Erythroblast (primary cell): ENCODE measurements around the gene RB1.

Experiments used
- DNase-seq, 2 experiments: peaks; one replicate each; lab custom pipeline; 2025; lab: John Stamatoyannopoulos, UW
- GATA1 ChIP-seq: IDR thresholded peaks from 2 replicates; pipeline ENCODE4 v1.6.1; 2011; ENCODE audit warnings: low read depth, mild to moderate bottlenecking, control low read depth, low read length, moderate library complexity
- POLR2A ChIP-seq: IDR thresholded peaks from 2 replicates; pipeline ENCODE4 v1.6.1; 2011; ENCODE audit warnings: mild to moderate bottlenecking, low read length

Gene RB1

DNA sequence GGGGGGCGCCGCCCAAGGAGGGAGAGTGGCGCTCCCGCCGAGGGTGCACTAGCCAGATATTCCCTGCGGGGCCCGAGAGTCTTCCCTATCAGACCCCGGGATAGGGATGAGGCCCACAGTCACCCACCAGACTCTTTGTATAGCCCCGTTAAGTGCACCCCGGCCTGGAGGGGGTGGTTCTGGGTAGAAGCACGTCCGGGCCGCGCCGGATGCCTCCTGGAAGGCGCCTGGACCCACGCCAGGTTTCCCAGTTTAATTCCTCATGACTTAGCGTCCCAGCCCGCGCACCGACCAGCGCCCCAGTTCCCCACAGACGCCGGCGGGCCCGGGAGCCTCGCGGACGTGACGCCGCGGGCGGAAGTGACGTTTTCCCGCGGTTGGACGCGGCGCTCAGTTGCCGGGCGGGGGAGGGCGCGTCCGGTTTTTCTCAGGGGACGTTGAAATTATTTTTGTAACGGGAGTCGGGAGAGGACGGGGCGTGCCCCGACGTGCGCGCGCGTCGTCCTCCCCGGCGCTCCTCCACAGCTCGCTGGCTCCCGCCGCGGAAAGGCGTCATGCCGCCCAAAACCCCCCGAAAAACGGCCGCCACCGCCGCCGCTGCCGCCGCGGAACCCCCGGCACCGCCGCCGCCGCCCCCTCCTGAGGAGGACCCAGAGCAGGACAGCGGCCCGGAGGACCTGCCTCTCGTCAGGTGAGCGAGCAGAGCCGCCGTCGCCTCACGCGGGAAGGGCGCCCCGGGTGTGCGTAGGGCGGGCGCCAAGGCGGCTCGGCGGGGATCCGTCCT is at the start of gene RB1:
TSS of gene RB1 (plus strand) at position 393 of the 784 bp plus-strand sequence. CDS start at position 555, 162 bp downstream.
- DNase-seq = peak; percentile 95 to 97
- TF ChIP-seq POLR2A = peak; percentile 98
- no peak for TF ChIP-seq GATA1

DNA sequence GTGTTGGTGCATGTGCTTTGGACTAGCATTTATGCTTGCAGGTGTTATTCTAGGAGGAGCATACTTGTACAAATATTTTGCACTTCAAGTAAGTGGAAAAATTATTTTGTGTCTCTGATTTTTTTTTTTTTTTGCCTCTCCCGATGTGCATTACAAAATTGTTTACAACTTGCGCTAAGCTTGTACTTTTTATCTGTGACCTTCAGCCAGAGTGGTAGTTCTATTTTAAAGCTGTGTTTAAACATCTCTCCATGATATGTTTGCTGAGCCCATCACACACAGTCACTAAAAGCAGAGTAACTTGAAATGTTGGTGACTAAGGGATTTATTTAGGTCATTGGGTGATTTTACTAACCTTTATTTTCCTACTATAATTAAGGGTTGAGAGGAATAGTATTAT is 49.7 kb upstream of the RB1 start:
- no peak for DNase-seq
- no peak for TF ChIP-seq POLR2A
- TF ChIP-seq GATA1 = no peak

DNA sequence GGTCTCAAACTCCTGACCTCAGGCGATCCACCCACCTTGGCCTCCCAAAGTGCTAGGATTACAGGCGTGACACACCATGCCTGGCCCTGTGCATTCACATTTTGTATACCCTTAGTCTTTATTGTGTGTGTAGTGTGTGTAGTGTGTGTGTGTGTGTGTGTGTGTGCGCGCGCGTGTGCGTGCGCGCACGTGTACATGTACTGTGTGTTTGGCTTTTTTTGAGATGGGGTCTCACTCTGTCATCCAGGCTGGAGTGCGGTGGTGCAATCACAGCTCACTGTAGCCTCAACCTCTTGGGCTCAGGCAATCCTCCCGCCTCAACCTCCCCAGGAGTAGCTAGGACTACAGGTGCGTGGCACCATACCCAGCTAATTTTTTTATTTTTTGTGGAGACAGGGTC is 48.5 kb upstream of the RB1 start:
- DNase-seq = no peak
- no peak for TF ChIP-seq GATA1
- no peak for TF ChIP-seq POLR2A

DNA sequence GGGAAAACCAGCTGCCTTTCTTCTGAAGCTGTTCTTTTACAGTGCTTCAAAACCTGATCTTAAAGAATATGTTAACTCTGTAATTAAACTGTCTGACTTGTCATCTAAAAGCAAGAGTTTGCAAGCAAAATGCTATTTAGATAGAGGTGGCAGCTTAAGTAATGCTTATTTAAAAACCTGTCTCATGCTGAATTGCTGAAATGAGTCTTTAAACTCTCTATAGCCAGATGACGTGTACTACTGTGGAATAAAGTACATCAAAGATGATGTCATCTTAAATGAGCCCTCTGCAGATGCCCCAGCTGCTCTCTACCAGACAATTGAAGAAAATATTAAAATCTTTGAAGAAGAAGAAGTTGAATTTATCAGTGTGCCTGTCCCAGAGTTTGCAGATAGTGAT is 47.6 kb upstream of the RB1 start:
- TF ChIP-seq POLR2A = no peak
- no peak for TF ChIP-seq GATA1
- peak in 1 of 2 experiments; percentile 39 for DNase-seq

DNA sequence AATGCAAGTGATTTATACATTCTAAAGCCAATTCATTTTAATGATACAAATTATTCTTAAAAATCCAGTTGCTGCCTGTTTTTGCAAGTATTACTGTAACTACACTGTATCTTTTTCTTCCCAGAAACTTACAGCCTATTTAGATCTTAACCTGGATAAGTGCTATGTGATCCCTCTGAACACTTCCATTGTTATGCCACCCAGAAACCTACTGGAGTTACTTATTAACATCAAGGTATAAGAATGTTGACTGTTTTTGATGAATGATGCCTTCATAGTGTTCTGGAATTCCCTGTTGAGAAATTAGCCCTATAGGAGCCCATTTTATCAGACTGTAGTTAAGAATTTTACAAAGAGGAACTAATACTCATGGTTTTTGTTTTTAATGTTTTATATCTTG is 45.5 kb upstream of the RB1 start:
- TF ChIP-seq GATA1 = no peak
- no peak for TF ChIP-seq POLR2A

DNA sequence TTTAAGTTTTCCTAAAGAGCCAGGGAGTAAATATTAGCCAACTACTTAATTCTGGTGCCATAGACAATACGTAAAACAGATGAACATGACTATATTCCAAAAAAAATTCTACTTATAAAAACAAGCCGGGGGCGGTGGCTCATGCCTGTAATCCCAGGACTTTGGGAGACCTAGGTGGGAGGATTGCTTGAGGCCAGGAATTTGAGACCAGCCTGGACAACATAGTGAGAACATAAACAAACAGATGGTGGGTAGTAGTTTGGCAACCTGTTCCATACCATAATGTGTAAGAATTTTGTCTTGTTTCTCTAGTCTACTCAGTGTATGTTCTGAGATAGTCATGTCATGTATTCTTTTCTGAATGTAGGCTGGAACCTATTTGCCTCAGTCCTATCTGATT is 45.1 kb upstream of the RB1 start:
- TF ChIP-seq GATA1 = no peak
- TF ChIP-seq POLR2A = no peak
- no peak for DNase-seq

More for the DNA sequence above, 45.5 kb upstream of the RB1 start:
- no peak for DNase-seq

DNA sequence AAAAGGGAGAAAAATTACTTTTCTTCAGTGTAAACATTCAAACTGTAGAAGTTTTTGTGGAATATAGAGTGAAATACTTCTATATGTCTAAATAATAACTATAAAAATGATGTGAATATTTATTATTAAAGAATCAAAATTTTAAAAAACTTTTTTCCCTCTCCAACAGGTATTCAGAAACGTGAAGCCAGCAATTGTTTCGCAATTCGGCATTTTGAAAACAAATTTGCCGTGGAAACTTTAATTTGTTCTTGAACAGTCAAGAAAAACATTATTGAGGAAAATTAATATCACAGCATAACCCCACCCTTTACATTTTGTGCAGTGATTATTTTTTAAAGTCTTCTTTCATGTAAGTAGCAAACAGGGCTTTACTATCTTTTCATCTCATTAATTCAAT is 42.6 kb upstream of the RB1 start:
- no peak for TF ChIP-seq GATA1
- TF ChIP-seq POLR2A = no peak
- no peak for DNase-seq

DNA sequence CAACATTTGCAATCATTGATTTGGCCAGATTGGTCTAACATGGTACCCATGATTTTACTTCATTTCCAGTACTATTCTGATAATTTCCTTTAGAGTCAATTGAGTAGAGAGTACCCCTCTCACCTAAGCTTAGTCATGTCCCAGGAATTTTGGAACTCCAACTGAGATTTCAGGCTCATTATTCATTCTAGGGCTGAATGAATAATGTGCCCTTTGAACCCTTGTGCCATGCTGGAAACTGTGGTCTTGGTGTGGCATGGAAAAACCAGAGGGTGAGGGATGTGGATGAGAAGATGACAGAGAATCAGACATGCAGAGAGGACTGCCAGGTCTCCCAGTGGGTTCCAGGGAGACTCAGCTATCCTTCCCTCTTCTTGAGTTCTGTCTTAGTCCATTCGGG is 40.4 kb upstream of the RB1 start:
- DNase-seq = no peak
- no peak for TF ChIP-seq GATA1
- no peak for TF ChIP-seq POLR2A

DNA sequence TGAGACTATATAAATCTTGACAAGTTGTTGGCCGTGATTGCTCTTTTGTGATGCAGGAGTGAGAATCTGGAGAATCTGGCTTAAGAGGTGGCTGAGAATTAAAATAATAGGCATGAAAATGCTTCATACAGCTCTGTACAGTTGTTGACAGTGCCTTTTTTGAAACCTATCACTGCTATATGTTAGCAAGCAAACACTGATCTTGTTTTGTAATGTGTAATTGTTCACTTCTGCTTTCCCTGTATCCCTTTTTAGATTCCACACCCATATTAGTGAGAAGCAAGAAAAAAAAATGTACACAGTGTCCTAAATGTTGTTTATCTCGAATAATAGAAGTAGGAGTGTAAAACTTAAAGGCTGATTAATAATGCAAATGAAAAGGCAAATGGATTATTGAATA is 39.5 kb upstream of the RB1 start:
- no peak for TF ChIP-seq GATA1
- TF ChIP-seq POLR2A = no peak

DNA sequence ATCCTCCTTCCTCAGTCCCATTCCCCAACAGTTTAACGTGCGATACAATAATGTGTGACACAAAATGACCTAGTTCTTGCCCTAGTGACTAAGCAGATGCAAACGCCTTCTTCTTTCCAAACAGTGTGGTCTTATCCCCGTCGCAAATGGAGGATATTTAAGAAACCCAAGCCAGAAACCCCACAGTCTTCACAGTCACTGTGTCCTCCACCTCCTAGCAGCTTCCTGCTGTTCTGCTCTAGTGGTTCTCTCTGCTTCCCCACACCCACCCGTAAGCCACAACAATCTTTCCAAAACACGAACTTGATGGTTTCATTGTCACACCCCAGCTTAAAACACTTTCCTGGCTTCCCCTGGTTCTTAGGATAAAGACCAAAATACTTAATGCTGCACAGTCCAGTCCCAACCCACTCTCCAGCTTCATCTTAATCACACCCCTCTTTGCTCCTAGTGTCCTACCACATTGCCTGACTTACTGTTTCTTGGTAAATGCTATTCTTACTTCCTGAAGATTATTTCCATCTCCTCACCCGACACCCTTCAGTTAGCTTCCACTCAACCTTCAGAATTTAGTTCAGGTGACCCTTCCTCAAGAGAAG is 38.2 kb upstream of the RB1 start:
- DNase-seq = no peak
- TF ChIP-seq POLR2A = no peak
- no peak for TF ChIP-seq GATA1

More for the DNA sequence above, 39.5 kb upstream of the RB1 start:
- no peak for DNase-seq

DNA sequence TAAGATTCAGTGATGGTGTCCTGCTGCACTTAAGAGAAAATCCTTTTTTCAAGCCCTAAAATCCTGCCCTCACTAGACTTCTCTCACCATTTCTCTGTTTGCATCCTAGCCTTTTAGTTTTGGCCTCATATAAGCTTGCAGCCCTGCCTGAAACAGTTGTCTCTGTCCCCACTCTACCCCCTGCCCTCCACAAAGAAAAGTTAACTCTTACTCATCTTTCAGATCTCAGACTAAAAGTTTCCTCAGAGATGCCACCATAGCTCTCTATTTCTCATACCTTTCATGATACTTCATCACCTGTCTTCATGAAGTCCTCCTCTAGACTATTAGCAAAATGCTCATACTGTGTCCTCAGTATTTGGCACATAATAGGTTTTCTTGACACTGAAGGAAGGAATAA is 37.4 kb upstream of the RB1 start:
- no peak for DNase-seq
- TF ChIP-seq POLR2A = no peak
- no peak for TF ChIP-seq GATA1

DNA sequence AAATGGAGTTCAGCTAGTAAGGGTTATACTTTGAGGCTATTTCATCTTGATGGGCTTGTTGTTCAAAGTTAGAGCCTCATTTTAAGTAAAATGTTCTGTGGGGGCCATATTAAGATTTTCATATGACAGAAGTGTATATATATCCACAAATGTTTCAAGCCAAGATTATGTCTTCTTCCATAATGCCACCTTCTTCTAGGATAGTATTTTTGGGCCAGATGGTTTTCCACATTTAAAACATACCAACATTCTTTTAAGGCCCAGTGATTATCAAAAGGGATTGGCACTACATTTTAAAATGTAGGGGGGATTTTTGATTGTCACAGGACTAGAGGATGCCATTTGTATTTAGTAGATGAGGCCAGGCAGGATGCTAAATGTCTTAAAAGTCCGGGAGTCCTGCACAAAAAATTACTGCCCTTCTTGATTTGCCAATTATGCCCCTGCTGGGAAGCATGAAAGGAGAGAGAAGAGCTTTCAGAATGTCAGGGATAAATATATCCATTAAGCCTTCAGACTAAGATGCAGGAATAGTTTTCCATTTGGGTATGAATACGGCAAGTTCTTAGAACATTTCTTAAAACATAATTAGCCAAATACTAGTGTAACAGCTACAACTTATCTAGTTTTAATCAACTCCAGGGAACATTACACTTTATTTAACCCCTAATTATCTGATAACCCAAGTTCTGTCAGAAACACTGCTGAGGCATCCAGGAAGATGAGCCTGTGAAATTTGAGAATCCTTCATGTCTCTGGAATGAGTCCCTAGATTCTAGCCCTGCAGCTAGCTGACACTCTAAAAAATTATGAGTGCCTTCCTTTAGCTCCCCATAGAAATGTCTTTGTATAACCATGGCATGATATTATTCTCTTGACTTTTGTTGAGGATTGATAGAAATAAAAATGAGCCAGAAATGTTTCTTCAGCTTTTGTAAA is 36.6 kb upstream of the RB1 start:
- no peak for DNase-seq
- no peak for TF ChIP-seq GATA1

DNA sequence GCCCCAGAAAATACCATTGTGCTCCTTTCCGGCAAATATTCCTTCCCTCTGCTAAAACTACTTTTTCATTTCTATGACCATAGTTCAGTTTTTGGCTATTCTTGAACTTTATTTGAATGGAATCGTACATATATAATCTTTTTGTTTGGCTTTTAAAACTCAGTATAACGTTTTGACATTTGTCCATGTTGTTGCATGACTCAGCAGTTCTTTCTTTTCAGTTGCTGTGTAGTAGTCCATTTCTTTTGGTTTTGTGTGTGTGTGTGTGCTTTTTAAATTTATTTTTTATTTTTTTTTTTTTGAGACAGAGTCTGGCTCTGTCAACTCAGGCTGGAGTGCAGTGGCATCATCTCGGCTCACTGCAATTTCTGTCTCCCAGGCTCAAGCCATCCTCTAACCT is 35.5 kb upstream of the RB1 start:
- peak in 1 of 2 experiments; percentile 6 for DNase-seq
- TF ChIP-seq GATA1 (no peak), POLR2A (no peak)

DNA sequence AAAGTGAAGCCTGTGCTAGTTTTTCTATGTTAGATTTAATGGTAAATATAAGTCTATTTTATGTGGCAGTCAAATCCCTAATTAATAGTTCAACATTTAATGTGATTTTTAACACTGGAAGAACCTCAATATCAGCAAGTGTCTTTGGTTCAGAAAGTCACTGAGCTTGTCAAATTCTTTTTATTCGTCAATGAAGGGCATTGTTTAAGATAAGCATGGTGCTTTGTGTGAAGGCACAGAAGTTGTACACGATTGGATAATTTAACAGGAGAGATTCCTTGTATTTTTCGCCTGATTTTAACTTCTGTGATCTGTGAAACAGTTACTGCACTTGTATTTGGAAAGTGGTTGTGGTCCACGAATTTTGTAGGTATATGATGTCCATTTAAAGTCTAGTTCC is 30.2 kb upstream of the RB1 start:
- DNase-seq = no peak
- TF ChIP-seq POLR2A (no peak), GATA1 (no peak)
